GM12801 (cell line): ENCODE data around the gene ERFE.

Experiments used
- TF ChIP-seq, protein P1 (sequence below): IDR thresholded peaks from one replicate; pipeline ENCODE4 v1.5.1; 2011; ENCODE audit warnings: control low read depth; ENCODE audit not compliant: insufficient read length; ENCODE audit errors: extremely low read depth

Gene ERFE

DNA sequence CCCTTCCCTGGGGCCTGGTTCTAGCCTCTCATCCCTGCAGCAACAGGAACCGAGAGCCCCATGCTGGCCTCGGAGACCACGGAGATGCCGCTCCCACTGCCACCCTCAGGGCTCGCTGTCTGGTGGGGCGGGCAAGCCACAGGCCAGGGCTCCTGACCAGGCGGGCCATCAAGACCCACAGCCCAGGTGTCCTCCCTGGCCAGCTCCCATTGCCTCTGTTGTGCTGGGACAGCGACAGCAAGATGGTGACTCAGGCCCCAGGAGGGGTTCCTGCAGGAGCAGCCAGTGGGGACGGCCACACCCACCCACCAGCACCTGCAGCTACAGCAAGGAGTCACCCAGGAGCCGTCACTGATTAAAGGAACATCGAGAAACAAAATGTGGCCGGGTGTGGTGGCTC is 12.9 kb upstream of the ERFE start:
- TF ChIP-seq, protein P1, sequence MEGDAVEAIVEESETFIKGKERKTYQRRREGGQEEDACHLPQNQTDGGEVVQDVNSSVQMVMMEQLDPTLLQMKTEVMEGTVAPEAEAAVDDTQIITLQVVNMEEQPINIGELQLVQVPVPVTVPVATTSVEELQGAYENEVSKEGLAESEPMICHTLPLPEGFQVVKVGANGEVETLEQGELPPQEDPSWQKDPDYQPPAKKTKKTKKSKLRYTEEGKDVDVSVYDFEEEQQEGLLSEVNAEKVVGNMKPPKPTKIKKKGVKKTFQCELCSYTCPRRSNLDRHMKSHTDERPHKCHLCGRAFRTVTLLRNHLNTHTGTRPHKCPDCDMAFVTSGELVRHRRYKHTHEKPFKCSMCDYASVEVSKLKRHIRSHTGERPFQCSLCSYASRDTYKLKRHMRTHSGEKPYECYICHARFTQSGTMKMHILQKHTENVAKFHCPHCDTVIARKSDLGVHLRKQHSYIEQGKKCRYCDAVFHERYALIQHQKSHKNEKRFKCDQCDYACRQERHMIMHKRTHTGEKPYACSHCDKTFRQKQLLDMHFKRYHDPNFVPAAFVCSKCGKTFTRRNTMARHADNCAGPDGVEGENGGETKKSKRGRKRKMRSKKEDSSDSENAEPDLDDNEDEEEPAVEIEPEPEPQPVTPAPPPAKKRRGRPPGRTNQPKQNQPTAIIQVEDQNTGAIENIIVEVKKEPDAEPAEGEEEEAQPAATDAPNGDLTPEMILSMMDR: no peak

DNA sequence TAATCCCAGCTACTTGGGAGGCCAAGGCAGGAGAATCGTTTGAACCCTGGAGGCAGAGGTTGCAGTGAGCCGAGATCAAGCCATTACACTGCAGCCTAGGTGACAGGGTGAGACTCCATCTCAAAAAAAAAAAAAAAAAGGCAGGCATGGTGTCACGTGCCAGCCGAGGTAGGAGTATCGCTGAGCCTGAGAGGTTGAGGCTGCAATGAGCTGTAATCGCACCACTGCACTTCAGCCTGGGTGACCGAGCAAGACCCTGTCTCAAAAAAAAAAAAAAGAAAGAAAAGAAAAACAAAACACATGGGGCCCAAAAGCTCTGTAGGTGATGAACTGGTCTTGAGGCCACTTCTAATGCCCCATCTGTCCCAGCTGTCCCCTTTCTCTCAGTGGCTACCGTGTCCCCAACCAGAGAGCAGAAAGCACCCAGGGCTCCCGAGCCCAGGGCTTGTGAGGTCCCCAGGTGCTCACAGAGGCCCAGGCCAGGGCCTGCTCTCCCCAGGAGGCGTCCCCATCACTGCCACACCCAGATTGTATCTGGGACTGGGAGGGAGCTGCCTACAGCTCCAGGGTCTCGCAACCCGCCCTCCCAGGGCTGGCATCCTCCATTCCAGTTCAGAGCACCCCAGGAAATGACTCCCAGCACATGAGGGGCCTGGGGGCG is 11.8 kb upstream of the ERFE start:
- TF ChIP-seq, protein P1: no peak

DNA sequence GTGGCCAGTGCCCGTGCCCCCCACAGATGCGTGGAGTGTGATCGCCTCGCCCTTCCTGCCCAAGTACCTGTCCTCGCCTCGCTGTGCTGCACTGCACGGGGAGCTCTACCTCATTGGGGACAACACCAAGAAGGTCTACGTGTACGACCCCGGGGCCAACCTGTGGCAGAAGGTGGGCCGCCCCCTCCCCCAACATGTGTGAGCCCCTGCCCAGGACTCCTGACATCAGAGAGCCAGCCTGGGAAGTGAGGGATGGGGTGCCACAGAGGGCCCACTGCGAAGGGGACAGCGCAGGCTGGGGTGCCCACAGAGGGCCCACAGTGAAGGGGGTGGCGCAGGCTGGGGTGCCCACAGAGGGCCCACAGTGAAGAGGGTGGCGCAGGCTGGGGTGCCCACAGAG is 9.8 kb upstream of the ERFE start:
- TF ChIP-seq, protein P1: no peak

DNA sequence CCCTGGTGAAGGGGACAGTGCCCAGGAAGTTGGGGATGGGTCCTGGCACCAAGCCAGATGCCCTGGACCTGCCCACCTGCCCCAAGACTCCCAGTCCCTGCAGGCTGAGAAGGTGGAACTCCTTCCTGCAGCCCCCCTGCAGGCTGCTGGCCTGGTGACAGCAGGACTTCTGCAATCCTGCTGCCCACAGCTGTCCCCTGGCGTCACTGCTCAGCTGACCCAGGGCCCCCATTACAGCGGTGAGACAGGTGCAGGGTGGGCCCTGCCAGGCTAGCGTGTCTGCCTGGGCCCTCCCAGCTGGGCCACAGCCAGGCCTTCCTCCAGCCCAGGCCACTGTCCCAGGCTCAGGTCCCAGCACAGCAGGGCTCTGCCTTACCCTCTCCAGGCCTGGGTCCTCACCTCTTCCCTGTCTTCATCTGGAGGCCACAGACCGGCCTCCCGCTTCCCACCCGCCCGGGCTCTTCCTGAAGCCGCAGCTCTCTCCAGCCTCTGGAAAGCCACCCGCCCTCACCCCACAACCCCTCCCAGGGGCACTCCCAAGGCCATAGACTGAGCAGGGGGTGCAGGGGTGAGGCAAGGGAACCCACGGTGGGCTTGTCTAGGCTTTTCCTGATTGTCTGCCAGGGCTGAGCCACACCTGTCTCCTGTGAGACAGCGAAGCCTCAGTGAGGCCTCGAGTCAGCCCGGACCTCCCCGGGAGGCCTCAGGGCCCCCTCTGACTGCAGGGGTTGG is 8.8 kb upstream of the ERFE start:
- TF ChIP-seq, protein P1: no peak

DNA sequence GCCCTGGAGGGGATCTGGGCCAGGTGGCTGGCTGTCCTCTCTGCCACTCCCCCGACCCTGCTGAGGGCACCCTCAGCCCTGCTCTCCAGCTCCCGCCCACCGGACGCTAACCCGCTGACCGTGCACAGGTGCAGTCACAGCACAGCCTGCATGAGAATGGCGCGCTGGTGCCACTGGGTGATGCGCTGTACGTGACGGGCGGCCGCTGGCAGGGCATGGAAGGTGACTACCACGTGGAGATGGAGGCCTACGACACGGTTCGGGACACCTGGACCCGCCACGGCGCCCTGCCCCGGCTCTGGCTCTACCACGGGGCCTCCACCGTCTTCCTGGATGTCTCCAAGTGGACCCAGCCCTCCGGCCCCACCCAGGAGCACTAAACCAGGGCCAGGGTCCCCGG is 8.1 kb upstream of the ERFE start:
- TF ChIP-seq, protein P1: no peak

DNA sequence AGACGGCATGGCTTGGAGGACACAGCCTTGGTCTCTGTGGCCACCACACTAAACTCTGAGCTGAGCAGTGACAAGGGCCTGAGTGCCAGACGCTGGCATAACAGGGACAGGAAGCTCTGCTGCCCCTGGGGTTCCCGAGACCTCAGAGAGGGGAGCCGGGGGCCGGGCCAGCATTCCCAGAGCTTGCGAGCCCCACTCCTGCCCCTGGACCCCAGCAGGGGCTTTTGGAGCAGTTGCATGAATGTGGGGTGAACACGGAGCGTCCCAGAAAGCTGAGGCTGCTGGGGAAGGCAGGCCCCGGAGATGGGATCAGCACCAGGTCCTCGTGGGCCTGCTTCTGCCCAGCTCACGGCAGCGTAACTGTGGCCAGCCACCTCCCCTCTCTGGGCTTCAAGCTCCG is 7.6 kb upstream of the ERFE start:
- TF ChIP-seq, protein P1: no peak

DNA sequence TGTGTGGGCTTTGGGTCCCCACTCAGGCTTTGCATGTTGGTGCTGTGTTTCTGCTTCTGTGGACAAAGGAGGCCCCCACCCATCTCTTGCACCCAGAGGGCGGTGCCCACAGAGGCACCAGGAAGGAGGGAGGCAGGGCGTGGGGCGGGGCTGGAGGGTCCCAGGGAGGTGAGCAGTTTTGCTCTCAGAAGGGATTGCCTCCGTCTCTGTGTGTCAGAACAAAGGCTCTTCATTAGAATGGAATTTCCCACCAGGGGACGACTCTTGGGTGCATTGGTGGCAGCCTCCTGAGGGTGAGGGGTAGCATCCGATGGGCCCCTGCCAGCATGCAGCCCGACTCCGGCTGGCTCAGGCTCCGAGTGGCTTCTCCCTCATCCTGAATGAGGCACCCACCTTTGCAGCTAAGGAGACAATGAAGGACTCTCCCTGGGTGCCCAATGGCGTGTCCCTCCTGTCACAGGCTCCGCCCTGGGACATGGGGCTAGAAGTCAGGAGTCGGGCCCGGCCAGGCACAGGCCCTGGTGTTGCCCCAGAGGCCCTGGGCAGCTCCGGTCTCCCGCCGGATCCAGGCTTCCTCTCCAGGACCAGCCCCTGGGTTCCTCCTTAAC is 7.0 kb upstream of the ERFE start:
- TF ChIP-seq, protein P1: no peak
